Caco-2 (cell line): ENCODE measurements around the gene LARP4B. TPM values are rescaled to one million over a fixed set of nuclear protein-coding genes. Genes with fewer than 3 reads are reported as not detected.

Source experiments
- BruUV-seq: library from RNA; stranded (reverse); fragments of 400-500 nt; replicated peaks from 2 replicates; lab custom pipeline; 2021; lab: Mats Ljungman, UMichigan
- CTCF ChIA-PET: fragments of 300-600 bp; sonication (Branson Sonifier 250); formaldehyde crosslinking; loops from one replicate; lab custom pipeline; 2022; ENCODE audit warnings: antibody characterized with exemption; lab: Charles Lee
- POLR2A ChIA-PET: fragments of 300-600 bp; sonication (Branson Sonifier 250); formaldehyde crosslinking; loops from one replicate; lab custom pipeline; 2022; ENCODE audit warnings: antibody characterized with exemption; lab: Charles Lee
- DNase-seq, 2 experiments: peaks; one replicate each; pipeline versions ENCODE4 v3.0.0 to v3.0.0-alpha.2; 2020 to 2022
- H3K27me3 ChIP-seq: replicated peaks from 2 replicates; pipeline ENCODE4 v1.6.0; 2011; ENCODE audit warnings: low read length; ENCODE audit not compliant: control insufficient read depth, insufficient read depth
- H3K36me3 ChIP-seq: 2 replicates; pipeline ENCODE4 v1.5.1; 2011; ENCODE audit warnings: low read length; ENCODE audit not compliant: control insufficient read depth, insufficient read depth
- H3K4me1 ChIP-seq: fragments of 250-450 bp; sonication (Bioruptor Pico); 2 replicates; pipeline ENCODE4 v1.5.1; 2020; ENCODE audit warnings: mild to moderate bottlenecking
- H3K4me3 ChIP-seq: 2 replicates; pipeline ENCODE4 v1.5.1; 2011; ENCODE audit warnings: low read depth, mild to moderate bottlenecking, control low read depth, low read length
- H3K9me3 ChIP-seq: fragments of 250-450 bp; sonication (Bioruptor Pico); 2 replicates; pipeline ENCODE4 v1.5.1; 2020; ENCODE audit warnings: mild to moderate bottlenecking, moderate library complexity
- H3K27ac Mint-ChIP-seq: one replicate; pipeline ENCODE4 v1.8.0; 2022; ENCODE audit warnings: mixed read lengths; ENCODE audit not compliant: unreplicated experiment
- H3K27me3 Mint-ChIP-seq: one replicate; pipeline ENCODE4 v1.8.0; 2022; ENCODE audit warnings: mixed read lengths; ENCODE audit not compliant: insufficient read depth, unreplicated experiment
- H3K36me3 Mint-ChIP-seq: one replicate; pipeline ENCODE4 v1.8.0; 2022; ENCODE audit warnings: mild to moderate bottlenecking, mixed read lengths; ENCODE audit not compliant: insufficient read depth, unreplicated experiment
- H3K4me1 Mint-ChIP-seq: one replicate; pipeline ENCODE4 v1.8.0; 2022; ENCODE audit warnings: low read depth, mixed read lengths; ENCODE audit not compliant: unreplicated experiment
- H3K4me3 Mint-ChIP-seq: one replicate; pipeline ENCODE4 v1.8.0; 2022; ENCODE audit warnings: mild to moderate bottlenecking, moderate library complexity, mixed read lengths; ENCODE audit not compliant: unreplicated experiment
- H3K9me3 Mint-ChIP-seq: one replicate; pipeline ENCODE4 v1.8.0; 2022; ENCODE audit warnings: mixed read lengths; ENCODE audit not compliant: unreplicated experiment
- intact Hi-C: fragments of 100-400 bp; cut with micrococcal nuclease; formaldehyde crosslinking; loops from one replicate; pipeline ENCODE4 v1.10.0; 2022; ENCODE audit not compliant: unreplicated experiment
- total RNA-seq: library from RNA; stranded (reverse); gene quantifications from 2 replicates; pipeline ENCODE4 v1.2.3, GENCODE V29; 2022
- TF ChIP-seq, protein P1 (sequence below), 2 experiments: fragments of 200-600 bp in 1 of 2; IDR thresholded peaks; 1 replicate in 1 of 2; 2 replicates in 1 of 2; pipeline versions ENCODE4 v1.5.1 to v1.8.0; 2011 to 2022; ENCODE audit warnings: antibody characterized with exemption in 1 of 2, control low read depth in 1 of 2, inconsistent platforms in 1 of 2, low read depth in 1 of 2, low read length in 1 of 2, mild to moderate bottlenecking in 1 of 2, moderate library complexity in 1 of 2; ENCODE audit not compliant: insufficient read depth in 1 of 2, severe bottlenecking in 1 of 2, unreplicated experiment in 1 of 2

Gene LARP4B
- total RNA-seq, 1 experiment from 2014 or later: 235 TPM

DNA sequence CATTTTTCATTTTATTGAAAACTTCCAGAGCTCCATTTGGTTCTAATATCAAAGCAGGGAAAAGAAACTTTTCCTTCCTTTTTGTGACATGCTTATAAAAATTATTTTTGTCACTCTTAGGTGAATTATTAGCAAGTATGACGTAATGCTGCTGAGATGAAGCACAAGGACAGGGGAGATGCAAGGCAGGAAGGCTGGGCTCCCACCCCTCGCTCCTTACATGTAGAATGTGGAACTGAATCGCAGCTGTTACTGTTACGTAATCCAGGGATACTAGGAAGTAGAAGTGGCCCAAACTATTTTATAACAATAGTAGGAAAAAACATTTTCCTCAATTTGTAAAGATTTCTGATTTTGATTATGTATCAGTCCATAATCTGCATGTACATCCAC lies 39.6 kb upstream of the LARP4B start:
- no peaks in the 10 kb centered on the region for H3K36me3 ChIP-seq
- H3K27me3 ChIP-seq: no peaks in the 10 kb centered on the region
- Mint-ChIP-seq H3K36me3 (peaks cover 49% of the 10 kb centered on the region), H3K27ac (peak overlapping the region; percentile 89), H3K4me3 (peak overlapping the region; percentile 69), H3K9me3 (no peaks in the 10 kb centered on the region), H3K27me3 (no peaks in the 10 kb centered on the region), H3K4me1 (peaks cover 75% of the 10 kb centered on the region)
- TF ChIP-seq, protein P1, sequence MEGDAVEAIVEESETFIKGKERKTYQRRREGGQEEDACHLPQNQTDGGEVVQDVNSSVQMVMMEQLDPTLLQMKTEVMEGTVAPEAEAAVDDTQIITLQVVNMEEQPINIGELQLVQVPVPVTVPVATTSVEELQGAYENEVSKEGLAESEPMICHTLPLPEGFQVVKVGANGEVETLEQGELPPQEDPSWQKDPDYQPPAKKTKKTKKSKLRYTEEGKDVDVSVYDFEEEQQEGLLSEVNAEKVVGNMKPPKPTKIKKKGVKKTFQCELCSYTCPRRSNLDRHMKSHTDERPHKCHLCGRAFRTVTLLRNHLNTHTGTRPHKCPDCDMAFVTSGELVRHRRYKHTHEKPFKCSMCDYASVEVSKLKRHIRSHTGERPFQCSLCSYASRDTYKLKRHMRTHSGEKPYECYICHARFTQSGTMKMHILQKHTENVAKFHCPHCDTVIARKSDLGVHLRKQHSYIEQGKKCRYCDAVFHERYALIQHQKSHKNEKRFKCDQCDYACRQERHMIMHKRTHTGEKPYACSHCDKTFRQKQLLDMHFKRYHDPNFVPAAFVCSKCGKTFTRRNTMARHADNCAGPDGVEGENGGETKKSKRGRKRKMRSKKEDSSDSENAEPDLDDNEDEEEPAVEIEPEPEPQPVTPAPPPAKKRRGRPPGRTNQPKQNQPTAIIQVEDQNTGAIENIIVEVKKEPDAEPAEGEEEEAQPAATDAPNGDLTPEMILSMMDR (IDR thresholded peaks at IDR 0.05; ENCODE audit: insufficient read depth in 1 of 2, low read depth in 1 of 2, low read length in 1 of 2, severe bottlenecking in 1 of 2, unreplicated experiment in 1 of 2): no peak
- no peaks in the 10 kb centered on the region for H3K9me3 ChIP-seq
- H3K4me1 ChIP-seq: peaks cover 69% of the 10 kb centered on the region
- intact Hi-C loops: no loop called here
- ChIA-PET CTCF (interaction anchor here (1.7 kb wide), 1 partner anchor 40 kb away, joined by 6 read pairs; the partner anchor contains the start of gene LARP4B), POLR2A (interaction anchor here (0.6 to 4.0 kb wide), 4 partner anchors 14 to 56 kb away, joined by 3 to 123 read pairs (median 16); partner anchors contain the start of genes GTPBP4 and LARP4B)
- H3K4me3 ChIP-seq: no peak overlapping the region; the same call in 1 of the 2 replicates
- DNase-seq: peak in 1 of 2 experiments; percentile 65
- BruUV-seq: no TSS peak

DNA sequence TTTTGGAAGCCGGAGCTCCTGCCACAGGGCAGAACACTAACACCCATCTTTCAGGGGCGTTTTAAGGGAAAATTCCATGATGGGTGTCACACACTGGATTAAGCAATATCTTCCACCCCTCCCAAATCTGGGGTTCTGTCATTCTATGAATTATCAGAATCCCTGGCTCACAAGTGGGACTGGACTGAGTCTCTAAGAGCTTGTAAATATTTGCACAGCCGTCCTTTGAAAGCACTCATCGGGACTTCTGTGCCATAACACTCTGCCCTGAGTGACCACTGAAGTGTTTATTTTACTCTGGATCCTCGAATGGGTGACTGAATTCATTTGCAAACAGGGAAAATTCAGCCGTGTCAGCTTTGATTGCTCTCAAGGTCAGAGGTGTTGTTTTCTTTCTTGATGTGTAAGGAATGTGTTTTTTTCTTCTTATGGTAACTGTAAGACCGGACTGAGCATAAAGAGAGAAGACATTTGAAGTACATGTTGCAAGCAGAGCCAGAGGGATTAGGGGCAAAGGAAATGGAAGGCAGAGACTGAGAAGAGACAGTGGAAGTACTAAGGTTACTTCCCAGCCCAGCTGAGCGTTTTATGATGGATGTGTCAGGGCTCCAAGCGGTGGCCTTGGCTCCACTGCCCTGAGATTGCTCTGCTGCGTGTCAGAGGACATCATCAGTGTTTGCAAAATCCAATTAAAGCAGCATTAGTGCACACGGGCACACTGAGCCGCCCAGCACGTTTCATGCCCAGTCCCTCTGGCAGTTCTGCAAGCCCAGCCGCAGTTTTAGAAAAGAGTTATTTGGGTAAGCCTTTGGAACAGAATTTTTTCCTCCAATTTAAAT lies 39.0 kb upstream of the LARP4B start:
- DNase-seq: peak; percentile 91
- H3K27me3 Mint-ChIP-seq: no peaks in the 10 kb centered on the region
- H3K4me3 Mint-ChIP-seq: peak overlapping the region; percentile 69
- no peaks in the 10 kb centered on the region for H3K9me3 Mint-ChIP-seq
- peaks cover 75% of the 10 kb centered on the region for H3K4me1 Mint-ChIP-seq
- ChIA-PET POLR2A (interaction anchor here (0.6 to 4.0 kb wide), 8 partner anchors 11 to 78 kb away, joined by 3 to 123 read pairs (median 6); partner anchors contain the start of genes GTPBP4, IDI1 and LARP4B), CTCF (interaction anchor here (0.7 to 1.7 kb wide), 6 partner anchors 15 to 44 kb away, joined by 3 to 9 read pairs (median 4); partner anchors contain the start of genes GTPBP4 and LARP4B)
- Histone ChIP-seq H3K27me3 (no peaks in the 10 kb centered on the region), H3K4me3 (peak overlapping the region; percentile 17), H3K9me3 (no peaks in the 10 kb centered on the region), H3K36me3 (no peaks in the 10 kb centered on the region), H3K4me1 (peaks cover 69% of the 10 kb centered on the region)
- TSS peak; percentile 82 for BruUV-seq
- TF ChIP-seq, protein P1 (IDR thresholded peaks at IDR 0.05; ENCODE audit: insufficient read depth in 1 of 2, low read depth in 1 of 2, low read length in 1 of 2, severe bottlenecking in 1 of 2, unreplicated experiment in 1 of 2): peak in 1 of 2 experiments; percentile 6
- peak overlapping the region; percentile 89 for H3K27ac Mint-ChIP-seq
- intact Hi-C loops: loop anchor here (1.0 kb wide), 2 partner anchors 14 to 39 kb away; partner anchors contain the start of gene LARP4B
- H3K36me3 Mint-ChIP-seq: peaks cover 47% of the 10 kb centered on the region
